Embryonic facial prominence (tissue), 1 donor: ENCODE measurements around the gene NIFK.
"Not testable (repeated sequence)": the region's sequence is repeated elsewhere in the genome, so short reads cannot be mapped to it uniquely, and the experiment has no call there.

Experiments
- DNase-seq: peaks from one replicate; pipeline ENCODE4 v3.0.0-alpha.2; 2016; ENCODE audit errors: extremely low spot score

The NIFK gene

DNA sequence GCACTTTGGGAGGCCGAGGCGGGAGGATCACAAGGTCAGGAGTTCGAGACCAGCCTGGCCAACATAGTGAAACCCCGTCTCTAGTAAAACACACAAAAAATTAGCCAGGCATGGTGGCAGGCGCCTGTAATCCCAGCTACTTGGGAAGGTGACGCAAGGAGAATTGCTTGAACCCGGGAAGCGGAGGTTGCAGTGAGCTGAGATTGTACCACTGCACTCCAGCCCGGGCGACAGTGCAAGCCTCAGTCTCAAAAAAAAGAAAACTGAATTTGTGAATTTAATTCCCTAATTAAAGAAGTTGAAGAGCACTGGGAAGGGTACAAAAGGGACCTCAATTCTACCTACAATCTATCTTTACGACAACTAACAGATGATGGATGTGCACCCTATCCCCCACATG is 2.1 kb downstream of the NIFK start:
- DNase-seq: not testable (repeated sequence)

DNA sequence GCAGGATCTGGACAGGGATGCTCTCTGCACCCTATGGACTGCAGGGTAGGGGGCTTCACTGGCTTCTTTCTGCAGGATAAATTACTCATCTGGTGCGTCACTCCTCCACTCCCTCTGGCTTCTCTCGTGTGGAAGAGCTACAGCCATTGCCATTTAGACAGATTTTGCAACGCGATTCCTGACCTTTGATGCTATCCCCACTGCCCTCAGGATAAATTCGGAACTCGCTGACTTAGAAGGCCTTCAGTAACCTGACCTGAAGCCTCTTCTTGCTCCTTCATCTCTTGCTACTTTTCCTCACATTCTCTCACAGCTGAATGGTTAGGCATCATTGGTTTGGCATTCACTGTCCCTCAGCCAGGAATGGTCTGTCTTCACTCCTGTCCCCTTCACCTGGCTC is 5.3 kb downstream of the NIFK start:
- no peak for DNase-seq

DNA sequence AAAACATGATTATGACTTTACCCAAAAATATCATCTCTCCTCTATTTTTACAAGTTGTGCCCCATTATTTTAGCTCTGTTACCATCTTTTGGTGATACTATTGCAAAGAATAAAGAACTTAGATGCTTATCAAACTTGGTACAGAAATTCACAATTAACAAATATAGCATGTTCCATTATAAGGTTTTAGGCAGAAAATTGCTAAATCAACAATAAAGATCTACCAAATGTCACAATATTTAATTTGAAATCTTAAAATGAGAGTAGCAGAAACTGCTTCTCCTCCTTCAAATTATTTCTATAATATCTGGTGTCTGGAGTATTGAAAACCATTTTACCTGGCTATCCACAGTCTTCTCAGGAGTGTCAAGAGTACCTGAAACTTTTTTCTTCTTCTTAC is 8.7 kb downstream of the NIFK start:
- DNase-seq: no peak

DNA sequence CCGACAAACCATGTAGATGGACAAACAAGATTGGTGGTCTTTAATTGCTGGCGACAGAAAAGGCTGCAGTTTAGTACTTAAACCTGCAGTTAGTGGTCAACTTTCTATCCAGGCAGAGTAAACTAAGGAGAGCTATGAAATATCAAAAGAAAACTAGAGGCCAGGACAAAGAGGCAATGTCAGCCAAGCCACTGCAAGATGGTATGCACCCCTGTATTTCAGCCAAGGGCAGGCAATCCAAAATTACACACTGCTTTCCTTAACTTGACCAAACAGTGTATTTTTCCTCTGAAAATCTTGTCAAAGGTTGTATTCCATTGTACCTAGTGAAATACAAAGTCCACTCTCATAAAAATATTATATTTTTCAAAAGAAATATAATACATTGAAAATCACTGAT is 9.3 kb downstream of the NIFK start:
- DNase-seq: no peak

DNA sequence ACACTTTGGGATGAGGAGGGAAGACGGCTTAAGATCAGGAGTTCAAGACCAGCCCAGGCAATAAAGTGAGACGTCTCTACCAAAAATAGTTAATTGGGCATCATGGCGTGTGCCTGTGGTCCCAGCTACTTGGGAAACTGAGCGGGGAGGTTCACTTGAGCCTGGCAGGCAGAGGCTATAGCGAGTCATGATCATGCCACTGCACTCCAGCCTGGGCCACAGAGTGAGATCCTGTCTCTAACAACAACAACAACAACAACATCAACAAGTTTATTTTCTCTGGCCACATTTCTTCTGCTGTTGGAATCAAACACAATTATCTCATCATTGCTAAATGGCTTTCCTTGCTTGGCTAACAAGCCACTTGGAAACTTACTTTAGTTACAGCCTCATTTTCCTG is 13.4 kb downstream of the NIFK start:
- DNase-seq: no peak

DNA sequence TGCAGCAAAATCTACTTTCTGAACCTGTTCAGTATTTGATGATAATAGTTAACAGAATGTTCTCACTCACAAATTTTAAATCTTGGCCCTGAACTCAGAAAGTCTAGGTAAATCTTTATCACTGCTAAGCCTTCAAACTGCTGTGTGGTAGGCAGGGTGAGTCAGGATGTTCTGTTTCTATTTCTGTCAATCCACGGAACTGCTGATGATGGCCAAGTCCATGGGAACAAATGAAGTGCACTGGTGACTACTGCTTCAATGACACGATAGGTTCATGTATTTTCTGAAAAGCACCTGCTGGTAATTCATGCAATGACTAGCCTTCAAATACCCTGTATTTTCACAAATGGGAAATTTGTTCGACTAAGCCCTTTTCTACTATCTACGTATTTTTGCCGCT is 14.2 kb downstream of the NIFK start:
- DNase-seq: no peak

DNA sequence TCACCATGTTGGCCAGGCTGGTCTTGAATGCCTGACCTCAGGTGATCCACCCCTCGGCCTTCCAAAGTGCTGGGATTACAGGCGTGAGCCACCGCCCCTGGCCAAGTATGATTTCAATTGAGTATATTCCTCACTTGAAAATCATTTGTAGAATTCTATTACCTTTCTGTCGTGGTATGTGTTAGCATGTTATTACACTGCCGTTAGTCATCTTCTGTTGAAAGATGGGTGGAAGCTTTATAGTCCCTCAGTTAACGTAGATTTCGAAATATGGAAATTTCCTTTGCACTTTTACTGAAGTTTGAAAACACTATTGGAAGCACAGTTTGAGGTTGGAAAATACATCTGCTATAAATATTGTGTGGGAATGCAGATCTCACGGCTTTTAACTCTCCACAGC is 14.7 kb downstream of the NIFK start:
- no peak for DNase-seq

DNA sequence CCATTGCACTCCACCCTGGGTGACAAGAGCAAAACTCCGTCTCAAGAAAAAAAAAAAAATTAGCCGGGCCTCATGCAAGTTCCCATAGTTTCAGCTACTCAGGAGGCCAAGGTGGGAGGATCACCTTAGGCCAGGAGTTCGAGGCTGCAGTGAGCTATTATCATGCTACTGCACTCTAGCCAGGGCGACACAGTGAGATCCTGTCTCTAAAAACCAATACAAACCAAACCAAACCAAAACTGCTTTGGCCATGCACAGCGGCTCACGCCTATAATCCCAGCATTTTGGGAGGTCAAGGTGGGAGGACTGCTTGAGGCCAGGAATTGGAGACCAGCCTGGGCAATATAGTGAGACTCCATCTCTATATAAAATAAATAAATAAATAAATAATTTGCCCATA is 19.1 kb downstream of the NIFK start:
- no peak for DNase-seq

DNA sequence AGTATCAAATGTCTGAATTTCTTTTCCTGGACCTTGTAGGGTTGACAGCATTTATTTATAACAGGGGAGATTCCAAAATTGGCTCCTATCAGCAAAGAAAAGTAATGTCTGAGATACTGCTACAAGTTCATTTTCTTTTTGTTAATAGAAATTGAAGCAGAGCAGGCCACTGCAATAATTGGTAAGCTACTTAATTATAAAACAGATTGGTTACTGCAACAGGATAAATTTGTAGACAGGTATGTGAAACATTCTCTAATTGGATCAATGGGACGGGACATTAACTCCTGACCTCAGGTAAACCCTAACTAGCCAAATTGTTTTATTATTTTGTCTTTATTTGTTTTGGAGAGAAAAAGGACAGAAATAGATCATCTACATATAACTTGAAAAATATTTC is 20.5 kb downstream of the NIFK start:
- no peak for DNase-seq

DNA sequence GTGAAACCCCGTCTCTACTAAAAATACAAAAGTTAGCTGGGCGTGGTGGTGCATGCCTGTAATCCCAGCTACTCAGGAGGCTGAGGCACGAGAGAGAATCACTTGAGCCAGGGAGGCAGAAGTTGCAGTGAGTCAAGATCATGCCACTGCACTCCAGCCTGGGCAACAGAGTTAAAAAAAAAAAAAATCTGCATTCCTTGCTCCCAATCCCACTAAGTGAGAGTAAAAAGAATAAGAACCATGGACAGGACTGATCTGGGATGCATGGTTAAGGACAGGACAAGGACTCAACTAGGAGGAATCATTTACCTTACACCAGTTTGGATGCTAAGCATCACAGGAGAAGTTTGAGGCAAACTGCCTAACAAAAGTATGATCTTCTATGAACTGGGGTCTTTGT is 25.2 kb downstream of the NIFK start:
- DNase-seq: not testable (repeated sequence)

DNA sequence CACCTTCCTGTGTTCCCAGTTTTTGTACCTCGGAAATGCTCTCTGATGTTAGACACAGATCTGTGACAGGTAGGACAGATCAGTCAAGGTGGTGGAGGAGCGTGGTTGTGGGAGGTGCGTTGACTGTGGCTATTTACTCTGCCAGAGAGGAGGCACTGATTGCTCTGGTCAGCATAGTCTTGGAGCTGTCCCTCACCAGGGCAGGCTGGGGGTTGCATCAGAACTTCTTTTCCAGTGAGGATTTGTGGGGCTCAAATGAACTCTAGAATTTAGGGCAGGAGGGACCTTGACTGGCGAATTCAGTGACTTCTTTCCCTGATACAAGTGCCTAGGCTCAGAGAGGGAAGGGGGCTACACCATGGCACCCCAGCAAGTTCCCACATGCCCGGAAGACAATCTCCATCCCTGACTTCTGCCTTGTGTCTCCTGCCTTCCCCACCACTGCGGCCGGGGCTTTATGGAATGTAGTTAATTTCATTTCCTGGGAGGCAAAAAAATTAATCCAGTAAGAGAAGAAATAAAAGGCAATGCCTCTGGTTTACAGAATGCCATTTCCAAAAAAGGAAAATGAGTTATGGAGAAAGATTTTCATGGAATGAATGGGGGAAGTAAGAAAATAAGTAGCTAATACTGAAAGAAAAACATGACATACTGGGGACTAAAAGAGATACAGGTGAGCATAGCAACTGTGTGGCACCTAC is 26.1 kb downstream of the NIFK start:
- DNase-seq: no peak

DNA sequence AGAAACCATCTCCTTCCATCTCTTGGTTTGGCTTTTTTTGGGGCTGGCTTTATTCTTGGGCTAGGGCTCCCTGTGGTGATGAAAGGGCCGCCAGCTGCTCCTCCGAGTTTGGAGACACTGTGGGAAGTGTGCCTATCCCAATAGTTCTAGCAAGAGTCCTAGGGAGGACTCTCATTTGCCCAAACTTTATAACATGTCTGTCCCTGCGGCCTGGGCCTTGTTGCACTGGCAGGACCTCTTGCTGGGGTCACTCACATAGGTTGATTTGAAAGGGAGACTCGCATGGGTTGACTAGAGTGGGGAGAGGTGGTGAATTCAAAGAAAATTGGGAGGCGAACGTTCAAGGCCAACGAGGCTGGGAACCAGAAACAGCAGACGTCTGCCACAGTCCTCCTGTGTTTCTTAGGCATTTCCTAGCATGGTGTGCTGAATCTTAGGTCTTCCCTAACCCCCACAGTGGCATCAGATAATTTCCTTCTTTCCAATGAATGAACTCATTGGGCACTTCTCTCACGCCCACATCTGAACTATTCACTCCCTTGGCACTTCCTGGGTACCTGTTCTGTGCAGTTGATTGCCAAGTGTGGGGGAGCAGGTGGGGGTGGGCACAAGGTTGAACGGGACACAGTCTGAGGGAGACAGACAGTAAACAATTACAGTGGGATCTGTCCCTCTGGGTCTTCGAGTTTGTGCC is 26.8 kb downstream of the NIFK start:
- DNase-seq: no peak

DNA sequence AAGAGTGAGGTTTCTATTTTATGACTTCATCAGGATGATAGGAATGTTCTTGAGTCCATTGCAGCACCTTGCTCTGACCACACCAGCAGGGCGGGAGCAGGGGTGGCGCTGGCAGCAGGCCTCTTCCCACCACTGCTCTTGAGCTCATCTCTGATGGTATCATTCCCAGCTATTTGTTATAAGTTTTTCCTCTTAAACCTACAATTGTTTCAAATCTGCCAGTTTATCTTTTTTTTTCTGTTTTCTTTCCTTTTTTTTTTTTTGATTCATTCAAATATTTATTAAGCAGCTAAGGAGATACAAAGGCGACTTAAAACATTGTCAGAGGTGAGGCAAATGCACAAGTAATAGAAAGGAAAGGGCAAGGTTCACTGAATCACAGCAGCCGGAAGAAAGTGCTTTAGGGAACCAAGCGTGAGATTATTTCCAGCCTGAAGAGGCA is 28.7 kb downstream of the NIFK start:
- no peak for DNase-seq

DNA sequence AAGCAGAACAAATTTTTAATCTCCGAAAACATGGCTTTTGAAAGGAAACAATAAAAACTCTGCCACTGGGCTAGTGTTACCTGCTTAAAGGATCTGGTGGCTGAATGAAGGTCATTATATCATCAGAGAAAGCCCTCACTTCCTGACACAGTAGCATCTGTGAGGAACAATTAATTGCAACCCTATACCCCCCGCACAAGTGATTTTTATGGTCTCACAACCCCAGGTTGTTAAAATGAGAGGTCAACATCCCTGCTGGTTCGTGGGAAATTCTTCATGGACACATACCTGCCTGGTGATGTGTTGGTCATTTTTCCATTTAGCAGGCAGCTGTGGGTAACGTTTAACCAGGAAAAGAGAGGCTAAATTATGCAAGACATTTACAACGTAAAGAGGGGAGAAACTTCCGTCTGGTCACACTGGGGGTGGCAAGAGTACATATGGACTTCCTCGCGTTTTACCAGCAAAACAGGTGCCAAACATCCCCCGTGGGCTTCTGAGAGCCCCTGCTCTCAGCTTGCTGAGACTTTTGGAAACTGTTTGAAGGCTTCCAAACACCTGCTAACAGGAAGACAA is 29.2 kb downstream of the NIFK start:
- no peak for DNase-seq

DNA sequence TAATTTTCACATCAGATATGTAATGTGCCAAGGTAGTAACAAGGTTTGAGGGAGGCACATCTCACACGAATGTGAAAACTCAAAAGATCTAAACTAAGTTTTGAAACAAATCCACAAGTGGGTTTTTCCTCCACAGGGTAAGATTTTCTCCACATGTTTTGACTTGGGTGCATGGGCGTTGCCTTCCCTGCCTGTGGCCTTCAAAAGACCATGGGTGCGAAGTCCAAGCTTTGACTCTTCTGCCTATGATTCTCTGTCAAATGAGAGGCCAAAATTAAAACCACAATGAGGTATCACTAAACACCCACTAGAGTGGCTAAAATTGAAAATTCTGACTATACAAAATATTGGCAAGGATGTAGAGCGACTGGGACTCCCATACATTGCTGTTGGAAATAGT is 30.7 kb downstream of the NIFK start:
- no peak for DNase-seq

DNA sequence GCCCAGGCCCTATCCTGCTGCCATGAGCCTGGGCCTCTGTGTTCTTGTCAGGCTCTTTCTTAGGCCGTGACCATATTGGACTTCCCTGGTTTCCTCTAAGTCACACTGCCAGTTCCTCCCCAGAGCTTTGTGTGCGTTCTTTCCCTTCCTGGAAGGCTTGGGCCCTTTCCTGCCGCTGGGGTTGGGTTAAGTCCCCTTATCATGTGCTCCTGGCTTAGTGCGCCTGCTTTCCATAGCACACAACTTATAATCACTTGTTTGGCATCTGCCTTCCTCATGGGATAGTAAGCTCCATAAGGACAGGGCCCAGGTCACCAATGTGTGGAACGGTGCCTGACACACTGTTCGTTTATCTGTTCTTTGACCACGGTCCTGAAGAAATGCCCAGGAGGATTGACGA is 31.3 kb downstream of the NIFK start:
- no peak for DNase-seq

DNA sequence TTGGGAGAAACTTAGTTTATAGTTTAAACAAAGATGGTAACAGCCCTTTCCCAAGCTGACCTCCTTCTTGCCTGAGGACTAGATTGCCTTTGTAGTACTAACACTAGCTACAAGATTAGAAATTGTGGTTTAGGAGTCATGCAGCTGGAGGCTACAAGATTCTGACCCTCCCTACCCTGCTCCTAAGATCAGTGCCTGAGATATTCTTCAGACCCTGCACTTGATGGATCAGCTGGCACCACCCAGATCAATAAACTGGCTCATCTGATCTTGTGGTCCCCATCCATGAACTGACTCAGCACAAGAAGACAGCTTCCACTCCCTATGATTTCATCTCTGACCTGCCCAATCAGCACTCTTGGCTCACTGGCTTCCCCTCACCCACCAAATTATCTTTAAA is 34.9 kb downstream of the NIFK start:
- not testable (repeated sequence) for DNase-seq

DNA sequence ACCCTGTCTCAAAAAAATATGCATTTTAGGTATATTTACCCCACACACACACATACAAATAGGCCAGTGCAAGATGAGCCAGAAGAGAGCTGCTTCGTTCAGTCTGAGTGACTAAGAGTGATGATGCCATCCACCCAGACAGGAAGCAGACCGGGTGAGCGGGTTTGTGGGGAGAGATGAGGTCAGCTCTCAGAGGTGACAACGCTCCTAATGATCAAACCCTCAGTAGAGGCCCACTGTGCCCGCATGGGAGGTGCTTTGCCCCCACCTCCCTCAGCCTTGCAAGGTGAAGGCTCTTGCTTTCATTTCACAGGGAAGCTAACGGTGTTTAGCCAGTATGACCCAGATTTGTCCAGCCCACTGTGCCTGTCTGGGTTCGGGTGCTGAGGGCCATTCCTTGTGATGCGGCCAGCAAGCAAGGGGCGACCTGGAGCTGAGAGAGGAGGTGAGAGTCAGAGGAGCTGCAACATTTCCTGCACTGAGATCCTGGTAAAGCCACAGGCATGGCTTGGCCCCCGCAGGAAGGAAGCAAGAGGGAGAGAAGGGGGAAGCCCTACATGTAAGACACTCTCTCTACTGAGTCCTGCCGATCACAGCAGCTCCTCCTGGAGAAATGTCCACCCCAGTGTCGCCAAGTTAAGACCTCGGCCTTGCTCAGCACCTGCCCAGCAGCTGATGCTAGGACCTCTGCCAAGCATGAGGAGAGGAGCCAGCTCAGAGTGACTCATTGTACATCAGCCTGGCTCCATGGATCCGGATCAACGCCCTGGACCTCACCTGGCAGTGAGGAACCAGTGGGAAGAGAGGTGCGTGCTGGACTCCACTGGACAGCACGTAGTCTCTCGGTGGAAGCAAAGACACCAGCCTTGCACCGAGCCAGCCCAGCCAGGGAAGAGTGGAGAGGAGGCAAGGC is 37.0 kb downstream of the NIFK start:
- DNase-seq: no peak

DNA sequence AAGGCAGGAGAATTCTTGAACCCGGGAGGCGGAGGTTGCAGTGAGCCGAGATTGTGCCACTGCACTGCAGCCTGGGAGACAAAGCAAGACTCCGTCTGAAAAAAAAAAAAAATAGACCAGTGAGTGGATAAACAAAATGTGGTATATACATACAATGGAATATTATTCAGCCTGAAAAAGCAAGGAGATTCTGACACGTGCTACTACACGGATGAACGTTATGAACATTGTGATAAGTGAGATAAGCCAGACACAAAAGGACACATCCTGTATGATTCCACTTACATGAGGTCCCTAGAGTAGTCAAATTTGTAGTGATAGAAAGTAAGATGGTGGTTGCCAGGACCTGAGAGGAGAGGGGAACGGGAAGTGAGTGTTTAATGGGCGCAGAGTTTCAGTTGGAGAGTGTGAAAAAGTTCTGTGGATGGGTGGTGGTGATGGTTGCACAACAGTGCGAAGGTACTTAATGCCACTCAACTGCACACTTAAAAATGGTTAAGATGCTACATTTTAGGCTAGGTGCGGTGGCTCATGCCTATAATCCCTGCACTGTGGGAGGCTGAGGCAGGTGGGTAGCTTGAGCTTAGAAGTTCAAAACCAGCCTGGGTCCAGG is 38.3 kb downstream of the NIFK start:
- DNase-seq: no peak

DNA sequence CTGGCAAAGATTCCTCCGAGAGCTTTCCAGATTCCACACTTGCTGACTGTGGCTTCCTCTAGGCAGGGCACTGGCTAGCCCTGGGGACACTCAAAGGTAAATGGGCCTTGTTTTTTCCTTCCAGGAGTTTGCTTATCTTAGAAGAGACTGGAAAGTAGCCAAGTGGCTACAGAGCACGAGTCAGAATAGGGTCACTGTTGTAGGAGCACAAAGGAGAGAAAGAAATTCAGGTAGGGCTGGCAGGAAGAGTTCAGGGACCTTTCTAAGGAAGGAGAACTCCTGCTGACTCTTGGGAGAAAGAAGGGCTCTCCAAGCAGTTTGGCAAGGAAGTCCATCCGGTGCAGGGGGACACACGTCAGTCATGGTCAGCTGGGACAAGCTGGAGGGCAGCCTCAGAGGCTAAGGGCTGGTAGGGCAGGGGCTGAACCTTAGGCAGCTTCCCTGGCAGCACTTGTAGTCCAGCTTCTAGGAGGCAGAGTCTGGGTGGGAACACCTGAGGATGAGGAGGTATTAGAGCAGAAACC is 39.5 kb downstream of the NIFK start:
- no peak for DNase-seq

DNA sequence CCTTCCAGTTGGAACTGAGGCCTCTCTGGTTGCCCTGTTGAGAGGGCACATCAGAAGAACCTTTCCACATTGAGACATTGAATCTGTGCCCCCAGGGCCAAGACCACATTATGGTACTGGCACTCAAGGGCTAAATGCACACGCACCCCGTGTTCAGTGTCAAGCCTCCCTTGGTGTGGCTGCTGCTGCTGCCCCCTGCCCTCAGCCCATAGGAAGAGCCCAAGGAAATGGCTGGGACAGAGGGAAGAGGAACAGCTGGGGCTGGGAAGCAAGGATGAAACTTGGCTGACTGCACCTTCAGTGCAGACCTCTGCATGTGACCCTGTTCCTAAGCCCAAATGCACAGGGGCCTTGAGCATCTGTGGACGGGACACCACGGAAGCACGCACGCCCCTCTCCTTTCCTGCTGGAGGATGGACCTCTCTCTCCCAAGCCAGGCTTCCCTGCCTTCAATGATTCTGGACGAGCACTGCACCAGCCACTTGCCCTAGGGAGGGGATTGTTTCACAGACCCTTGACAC is 40.2 kb downstream of the NIFK start:
- DNase-seq: no peak

DNA sequence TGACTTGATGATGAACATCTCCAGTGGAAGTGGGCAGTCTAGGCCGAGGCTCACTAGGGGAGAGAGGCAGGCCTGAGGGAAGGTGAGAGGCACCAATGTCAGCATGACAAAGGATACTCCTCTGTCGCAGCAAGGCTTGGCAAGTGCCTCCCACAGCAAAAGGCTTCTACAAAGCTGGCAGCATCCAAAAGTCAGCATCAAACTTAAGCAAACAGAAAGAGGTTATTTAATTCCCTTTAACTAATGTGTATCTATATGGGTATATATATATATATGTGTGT is 41.6 kb downstream of the NIFK start:
- no peak for DNase-seq
